ENCODE measurements around the gene TMEM255A. TPM values are rescaled to one million over a fixed set of nuclear protein-coding genes. Genes with fewer than 3 reads are reported as not detected.

The TMEM255A gene
- total and polyA plus RNA-seq, 2 of the 13 experiments (the other 11 are each of a cell fraction or from before 2014, with no cell fraction given) = 0.13 to 0.40 TPM

- no TSS peak for BruUV-seq (replicated peaks)
- POLR2A ChIA-PET = no interaction called here
- Histone ChIP-seq H3K9me3 (ENCODE audit: low read length) (no peaks in the 10 kb centered on the region), H2AFZ (ENCODE audit: low read length) (no peak overlapping the region), H3K9ac (ENCODE audit: insufficient read depth, low read depth, low read length) (no peak overlapping the region), H3K4me2 (ENCODE audit: low read depth, low read length) (no peak overlapping the region), H3K27me3 (ENCODE audit: control insufficient read depth in 1 of 2, insufficient read depth in 2 of 2, low read length in 2 of 2) (0 out of 5 replicates have a peak, but pooled peaks cover 0 to 3% of the 10 kb centered on the region in 2 experiments), H4K20me1 (ENCODE audit: insufficient read depth, low read length) (no peaks in the 10 kb centered on the region), H3K4me3 (replicated peaks in 1 of 3; ENCODE audit: insufficient read depth in 1 of 3, low read depth in 2 of 3, low read length in 3 of 3) (no peak overlapping the region), H3K27ac (ENCODE audit: extremely low read length, insufficient read depth, low read length) (no peak overlapping the region), H3K79me2 (ENCODE audit: insufficient read depth, low read length) (no peaks in the 10 kb centered on the region), H3K4me1 (ENCODE audit: insufficient read depth, low read length) (no peaks in the 10 kb centered on the region), H3K36me3 (replicated peaks in 1 of 2; ENCODE audit: control insufficient read depth in 1 of 2, insufficient read depth in 2 of 2, low read length in 2 of 2) (no peaks in the 10 kb centered on the region)
- CTCF ChIA-PET (ENCODE audit: low intra/inter-chr PET ratio, low total read pairs) = no interaction called here
- FAIRE-seq (no peak), DNase-seq (ENCODE audit: low spot score) (no peak), ATAC-seq (no peak)
- in situ Hi-C loops (cut with HindIII; ENCODE audit: extremely low pct_ligation_motif_present, low pct_unique_long_range_greater_than_20kb) = no loop called here
- no CpG with 5 or more reads among the region's 2 CpGs for WGBS (ENCODE audit: low lambda C conversion rate)
- intact Hi-C loops (cut with micrococcal nuclease; ENCODE audit: unreplicated experiment) = no loop called here
- no peak for TF ChIP-seq MATR3 (CRISPR knock-in tag; IDR thresholded peaks at IDR 0.05)
- TF ChIP-seq ZFX (CRISPR knock-in tag; IDR thresholded peaks at IDR 0.05; ENCODE audit: low read depth) = no peak
- TF ChIP-seq AHDC1 (CRISPR knock-in tag; IDR thresholded peaks at IDR 0.05; ENCODE audit: borderline replicate concordance) = no peak
These were observed 45.9 kb upstream of the TMEM255A start for GRCh38 chrX:120357186-120357585.
